ENCODE results near the gene FAM111A. TPM values are rescaled to one million over a fixed set of nuclear protein-coding genes. Genes with fewer than 3 reads are reported as not detected.

Gene FAM111A
- total RNA-seq, 6 donors from 2014 or later = 29.9 to 78.6 (median 53.8) TPM

DNA sequence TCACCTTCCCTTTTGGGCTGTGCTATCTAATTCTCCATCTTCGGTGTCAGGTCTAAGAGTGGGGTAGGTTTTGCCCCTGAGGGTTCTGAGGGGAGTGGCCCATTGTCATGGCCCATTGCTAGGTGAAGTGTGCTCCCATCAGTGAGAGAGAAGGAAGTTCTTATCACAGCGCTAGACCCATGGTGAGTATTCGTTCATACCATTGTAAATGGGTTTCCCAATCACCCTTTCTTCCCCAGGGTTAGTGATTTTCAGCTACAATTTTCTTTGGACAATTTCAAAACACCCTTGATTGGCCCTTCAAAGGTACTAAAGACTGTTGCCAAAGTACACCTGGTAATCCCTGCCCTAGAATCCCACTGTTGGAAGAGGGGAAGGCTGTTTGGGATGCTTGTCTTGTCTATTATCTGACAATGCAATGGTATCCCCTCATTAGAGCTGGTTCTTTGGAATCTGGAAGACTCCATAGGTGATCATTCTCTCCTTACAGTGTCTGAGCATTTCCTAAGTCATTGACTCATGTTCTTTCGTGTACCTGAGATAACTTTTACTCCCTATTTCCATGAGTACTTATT, 49.9 kb downstream of the FAM111A start:
- TF ChIP-seq, protein P1, sequence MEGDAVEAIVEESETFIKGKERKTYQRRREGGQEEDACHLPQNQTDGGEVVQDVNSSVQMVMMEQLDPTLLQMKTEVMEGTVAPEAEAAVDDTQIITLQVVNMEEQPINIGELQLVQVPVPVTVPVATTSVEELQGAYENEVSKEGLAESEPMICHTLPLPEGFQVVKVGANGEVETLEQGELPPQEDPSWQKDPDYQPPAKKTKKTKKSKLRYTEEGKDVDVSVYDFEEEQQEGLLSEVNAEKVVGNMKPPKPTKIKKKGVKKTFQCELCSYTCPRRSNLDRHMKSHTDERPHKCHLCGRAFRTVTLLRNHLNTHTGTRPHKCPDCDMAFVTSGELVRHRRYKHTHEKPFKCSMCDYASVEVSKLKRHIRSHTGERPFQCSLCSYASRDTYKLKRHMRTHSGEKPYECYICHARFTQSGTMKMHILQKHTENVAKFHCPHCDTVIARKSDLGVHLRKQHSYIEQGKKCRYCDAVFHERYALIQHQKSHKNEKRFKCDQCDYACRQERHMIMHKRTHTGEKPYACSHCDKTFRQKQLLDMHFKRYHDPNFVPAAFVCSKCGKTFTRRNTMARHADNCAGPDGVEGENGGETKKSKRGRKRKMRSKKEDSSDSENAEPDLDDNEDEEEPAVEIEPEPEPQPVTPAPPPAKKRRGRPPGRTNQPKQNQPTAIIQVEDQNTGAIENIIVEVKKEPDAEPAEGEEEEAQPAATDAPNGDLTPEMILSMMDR (IDR thresholded peaks at IDR 0.05) = no peak
- TF ChIP-seq POLR2AphosphoS5 (IDR thresholded peaks at IDR 0.05) (no peak), POLR2A (IDR thresholded peaks at IDR 0.05) (no peak), EP300 (IDR thresholded peaks at IDR 0.05) (no peak)
- Histone ChIP-seq H3K4me3 (no peak overlapping the region), H3K4me1 (peaks cover 24 to 42% (median 32%) of the 10 kb centered on the region in 4 donors), H3K27me3 (no peaks in the 10 kb centered on the region), H3K27ac (peak overlapping the region in 2 of 4 donors; percentile 28 to 62), H3K36me3 (peaks cover 5 to 30% (median 8%) of the 10 kb centered on the region in 4 donors), H3K9me3 (no peaks in the 10 kb centered on the region)
- DNase-seq (no peak), ATAC-seq (ENCODE audit: low FRiP score in 2 of 2) (no peak)
- WGBS, 2 donors = 73 to 86% methylated on average over 4 of the region's 4 CpGs

DNA sequence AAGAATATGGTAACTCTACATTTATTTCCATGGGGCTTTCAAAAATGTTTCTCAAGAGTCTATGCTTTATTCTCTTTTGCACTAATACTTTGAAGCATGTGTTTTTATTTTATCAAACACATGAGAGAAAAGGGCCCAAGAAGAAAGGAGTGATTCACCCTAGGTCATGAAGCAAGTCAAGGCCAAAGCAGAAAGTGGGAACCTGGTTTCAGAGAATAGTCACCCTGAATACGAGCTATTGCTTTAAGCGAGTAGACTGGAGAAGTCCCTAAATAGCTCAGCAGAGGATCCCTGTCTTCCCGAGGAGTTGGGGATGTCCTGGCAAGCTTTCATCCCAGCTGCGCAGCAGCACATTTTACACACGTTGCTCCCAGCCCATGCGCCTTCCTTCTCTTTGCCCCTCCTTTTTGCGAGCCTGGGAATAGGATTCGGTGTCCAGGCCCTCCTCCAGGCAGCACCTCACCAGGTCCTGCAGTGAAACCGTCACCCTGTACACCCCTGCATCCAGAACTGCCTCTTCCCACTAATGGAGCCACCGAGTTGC, 51.0 kb downstream of the FAM111A start:
- WGBS, 2 donors = 89 to 91% methylated on average over 10 of the region's 10 CpGs
- H3K36me3 ChIP-seq = peaks cover 5 to 30% (median 8%) of the 10 kb centered on the region in 4 donors
- H3K27ac ChIP-seq = no peak overlapping the region
- H3K9me3 ChIP-seq = no peaks in the 10 kb centered on the region
- ATAC-seq (ENCODE audit: low FRiP score in 2 of 2) = no peak
- DNase-seq = no peak
- TF ChIP-seq, protein P1 (IDR thresholded peaks at IDR 0.05) = no peak
- TF ChIP-seq POLR2A (IDR thresholded peaks at IDR 0.05) (no peak), POLR2AphosphoS5 (IDR thresholded peaks at IDR 0.05) (no peak), EP300 (IDR thresholded peaks at IDR 0.05) (no peak)
- H3K27me3 ChIP-seq = no peaks in the 10 kb centered on the region
- H3K4me3 ChIP-seq = peak overlapping the region in 1 of 4 donors; percentile 3
- H3K4me1 ChIP-seq = peaks cover 24 to 42% (median 27%) of the 10 kb centered on the region in 4 donors

DNA sequence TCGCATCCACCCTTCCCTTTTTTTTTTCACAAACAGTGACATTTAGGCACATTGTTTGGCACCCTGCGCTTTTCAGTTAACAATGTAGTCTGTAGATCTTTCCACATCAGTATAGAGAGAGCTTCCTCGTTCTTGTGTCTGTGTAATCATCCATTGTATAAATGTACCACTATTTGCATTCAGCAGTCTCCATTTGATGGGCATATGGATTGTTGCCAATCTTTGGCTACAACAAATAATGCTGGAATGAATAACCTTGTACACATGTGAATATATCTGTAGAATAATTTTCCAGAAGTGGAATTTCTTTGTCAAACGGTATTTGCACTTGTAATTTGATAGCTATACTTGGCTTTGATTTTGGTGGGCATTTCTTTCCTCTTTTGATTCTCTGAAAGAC, 52.9 kb downstream of the FAM111A start:
- Histone ChIP-seq H3K9me3 (no peaks in the 10 kb centered on the region), H3K27ac (no peak overlapping the region), H3K27me3 (no peaks in the 10 kb centered on the region), H3K4me1 (peaks cover 9 to 27% (median 21%) of the 10 kb centered on the region in 4 donors), H3K4me3 (no peak overlapping the region), H3K36me3 (peaks cover 5 to 30% (median 8%) of the 10 kb centered on the region in 4 donors)
- ATAC-seq (ENCODE audit: low FRiP score in 2 of 2) (no peak), DNase-seq (no peak)
- TF ChIP-seq POLR2AphosphoS5 (IDR thresholded peaks at IDR 0.05) (no peak), EP300 (IDR thresholded peaks at IDR 0.05) (no peak), POLR2A (IDR thresholded peaks at IDR 0.05) (no peak)
- TF ChIP-seq, protein P1 (IDR thresholded peaks at IDR 0.05) = no peak
- WGBS, 2 donors = 57 to 64% methylated on average over 4 of the region's 4 CpGs

DNA sequence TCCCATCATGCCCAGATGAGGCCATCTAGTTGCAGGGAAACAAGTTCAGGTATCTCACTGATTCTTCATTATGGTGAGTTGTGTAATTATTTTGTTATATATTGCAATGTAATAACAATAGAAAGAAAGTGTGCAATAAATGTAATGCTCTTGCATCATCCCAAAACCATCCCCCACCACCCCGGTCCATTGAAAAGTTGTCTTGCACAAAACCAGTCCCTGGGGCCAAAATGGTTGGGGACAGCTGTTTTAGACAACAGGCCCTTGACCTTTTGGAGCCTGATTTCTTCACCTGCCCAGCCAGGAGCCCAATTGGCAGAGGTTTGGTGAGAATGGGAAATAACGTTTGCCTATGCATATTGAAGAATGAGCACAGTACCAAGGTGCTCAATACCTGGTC, 54.1 kb downstream of the FAM111A start:
- Histone ChIP-seq H3K4me1 (peaks cover 9 to 33% (median 21%) of the 10 kb centered on the region in 4 donors), H3K27ac (peak overlapping the region in 1 of 4 donors; percentile 72), H3K9me3 (no peaks in the 10 kb centered on the region), H3K27me3 (no peaks in the 10 kb centered on the region), H3K4me3 (no peak overlapping the region), H3K36me3 (peaks cover 5 to 35% (median 8%) of the 10 kb centered on the region in 4 donors)
- DNase-seq (no peak), ATAC-seq (ENCODE audit: low FRiP score in 2 of 2) (no peak)
- 71% methylated on average over 2 of the region's 2 CpGs for WGBS, 2 donors
- no peak for TF ChIP-seq POLR2AphosphoS5 (IDR thresholded peaks at IDR 0.05)
- no peak for TF ChIP-seq EP300 (IDR thresholded peaks at IDR 0.05)

DNA sequence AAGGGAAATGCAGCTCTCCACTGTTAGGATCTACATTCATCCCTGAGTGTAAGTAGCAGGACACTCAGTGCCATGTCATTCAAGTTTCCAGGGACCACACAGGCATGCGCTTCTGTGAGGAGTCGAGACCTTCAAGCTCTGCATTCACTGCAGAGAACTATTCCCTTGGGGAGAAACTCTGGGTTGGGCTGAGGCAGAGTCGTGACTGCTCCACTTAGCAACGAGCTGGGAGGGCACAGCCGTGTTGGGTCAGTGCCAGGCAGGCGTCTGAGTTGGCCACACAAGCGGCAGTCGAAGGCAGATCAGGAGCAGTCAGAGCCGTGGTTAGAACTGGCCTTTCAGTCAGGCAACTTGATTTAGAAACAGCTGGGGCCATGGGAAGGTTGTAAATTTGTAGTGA, 55.3 kb downstream of the FAM111A start:
- Histone ChIP-seq H3K36me3 (peaks cover 5 to 32% (median 14%) of the 10 kb centered on the region in 4 donors), H3K27ac (peak overlapping the region in 2 of 4 donors; percentile 24 to 72), H3K27me3 (no peaks in the 10 kb centered on the region), H3K9me3 (no peaks in the 10 kb centered on the region), H3K4me3 (no peak overlapping the region), H3K4me1 (peaks cover 9 to 33% (median 21%) of the 10 kb centered on the region in 4 donors)
- peak; percentile 64 to 86 for ATAC-seq (ENCODE audit: low FRiP score in 2 of 2)
- peak in 1 of 2 donors; percentile 36 for TF ChIP-seq POLR2AphosphoS5 (IDR thresholded peaks at IDR 0.05)
- no peak for TF ChIP-seq EP300 (IDR thresholded peaks at IDR 0.05)
- DNase-seq = peak; percentile 87 to 89
- 39 to 60% methylated on average over 5 to 9 of the region's 9 CpGs for WGBS, 2 donors

All from upper lobe of left lung (tissue), 6 donors.